SIG-M5 treated with dmso at 0.1 percent for 504 hours (cell line): ENCODE measurements around the gene LYPD6B.
"Not testable (repeated sequence)": the region's sequence is repeated elsewhere in the genome, so short reads cannot be mapped to it uniquely, and the experiment has no call there.

Source experiments
- DNase-seq: peaks from one replicate; lab custom pipeline; 2025; ENCODE audit not compliant: unreplicated experiment; lab: John Stamatoyannopoulos, UW

The LYPD6B gene

GRCh38 chr2:149185942-149186490, 147.5 kb downstream of the LYPD6B start:
- DNase-seq, result no peak

- no peak for DNase-seq
These were observed 148.6 kb downstream of the LYPD6B start for GRCh38 chr2:149187057-149187456.

GRCh38 chr2:149188291-149188690, 149.8 kb downstream of the LYPD6B start:
- no peak for DNase-seq

- DNase-seq, result no peak
These were observed 151.3 kb downstream of the LYPD6B start for GRCh38 chr2:149189769-149190168.

- DNase-seq, result no peak
These were observed 153.4 kb downstream of the LYPD6B start for GRCh38 chr2:149191915-149192314.

- DNase-seq, result no peak
These were observed 153.9 kb downstream of the LYPD6B start for GRCh38 chr2:149192427-149192826.

GRCh38 chr2:149200109-149200520, 161.6 kb downstream of the LYPD6B start:
- DNase-seq, result no peak

GRCh38 chr2:149204686-149205085, 166.2 kb downstream of the LYPD6B start:
- DNase-seq, result no peak

GRCh38 chr2:149205143-149205542, 166.6 kb downstream of the LYPD6B start:
- no peak for DNase-seq

GRCh38 chr2:149213764-149214493, 175.4 kb downstream of the LYPD6B start:
- DNase-seq, result no peak

GRCh38 chr2:149218497-149218896, 180.0 kb downstream of the LYPD6B start:
- no peak for DNase-seq

- DNase-seq, result no peak
These were observed 181.4 kb downstream of the LYPD6B start for GRCh38 chr2:149219856-149220255.

- DNase-seq, result no peak
These were observed 182.5 kb downstream of the LYPD6B start for GRCh38 chr2:149221002-149221401.

GRCh38 chr2:149221898-149222297, 183.4 kb downstream of the LYPD6B start:
- DNase-seq, result no peak

GRCh38 chr2:149223472-149224095, 185.1 kb downstream of the LYPD6B start:
- no peak for DNase-seq

GRCh38 chr2:149224543-149224942, 186.0 kb downstream of the LYPD6B start:
- DNase-seq, result no peak

GRCh38 chr2:149225446-149225845, 186.9 kb downstream of the LYPD6B start:
- DNase-seq, result no peak

- no peak for DNase-seq
These were observed 188.3 kb downstream of the LYPD6B start for GRCh38 chr2:149226790-149227189.

- DNase-seq, result no peak
These were observed 197.4 kb downstream of the LYPD6B start for GRCh38 chr2:149235816-149236375.

GRCh38 chr2:149236410-149236809, 197.9 kb downstream of the LYPD6B start:
- DNase-seq, result no peak

GRCh38 chr2:149246186-149246585, 207.7 kb downstream of the LYPD6B start:
- DNase-seq, result no peak

GRCh38 chr2:149251436-149251835, 212.9 kb downstream of the LYPD6B start:
- DNase-seq, result not testable (repeated sequence)
